GM12878 (cell line): Measurements from ENCODE around the gene HAUS6.

Source experiments
- EGR1 ChIP-seq, 2 experiments: IDR thresholded peaks; 1 replicate in 1 of 2; 2 replicates in 1 of 2; pipeline ENCODE4 v1.6.1; 2011 to 2012; ENCODE audit warnings: low read depth in 2 of 2, low read length in 2 of 2, borderline replicate concordance in 1 of 2, mild to moderate bottlenecking in 1 of 2, moderate library complexity in 1 of 2
- EP300 ChIP-seq, 2 experiments: fragments of 150-350 bp in 1 of 2; IDR thresholded peaks; 2 replicates each; pipeline ENCODE4 v1.6.1; 2011 to 2012; ENCODE audit warnings: low read depth in 2 of 2, low read length in 2 of 2, borderline replicate concordance in 1 of 2, improper control_type of control experiment in 1 of 2, inconsistent platforms in 1 of 2; ENCODE audit not compliant: control insufficient read depth in 1 of 2
- FOXM1 ChIP-seq: IDR thresholded peaks from 2 replicates; pipeline ENCODE4 v1.6.1; 2012; ENCODE audit warnings: low read depth, mild to moderate bottlenecking, inconsistent platforms, low read length, moderate library complexity
- JUND ChIP-seq: IDR thresholded peaks from 2 replicates; pipeline ENCODE4 v1.6.1; 2012; ENCODE audit warnings: low read depth, mild to moderate bottlenecking, low read length, improper control_type of control experiment, moderate library complexity
- PAX8 ChIP-seq: fragments of 450-650 bp; IDR thresholded peaks from 2 replicates; pipeline ENCODE4 v1.6.1; 2017; ENCODE audit warnings: mild to moderate bottlenecking, moderate library complexity
- POLR2A ChIP-seq: IDR thresholded peaks from 2 replicates; pipeline ENCODE4 v1.6.1; 2011; ENCODE audit warnings: low read depth, mild to moderate bottlenecking, low read length
- TF ChIP-seq, protein P1 (sequence below): IDR thresholded peaks from 2 replicates; pipeline ENCODE4 v1.6.1; 2011; ENCODE audit warnings: low read depth, mild to moderate bottlenecking, low read length, moderate library complexity, borderline replicate concordance; ENCODE audit errors: extremely low read depth
- TF ChIP-seq, protein P2 (sequence below), 3 experiments: IDR thresholded peaks in 2 of 3; conservative IDR thresholded peaks in 1 of 3; 2 replicates each; pipeline ENCODE4 v1.5.1; 2011; ENCODE audit warnings: low read depth in 3 of 3, low read length in 3 of 3, mild to moderate bottlenecking in 3 of 3, control low read depth in 2 of 3, moderate library complexity in 2 of 3, inconsistent platforms in 1 of 3, mixed read lengths in 1 of 3; ENCODE audit not compliant: control insufficient read depth in 2 of 3, insufficient read depth in 1 of 3; ENCODE audit errors: extremely low read depth in 1 of 3
- TF ChIP-seq, protein P3 (sequence below): IDR thresholded peaks from 2 replicates; pipeline ENCODE4 v1.6.1; 2012; ENCODE audit warnings: low read depth, low read length, improper control_type of control experiment

DNA sequence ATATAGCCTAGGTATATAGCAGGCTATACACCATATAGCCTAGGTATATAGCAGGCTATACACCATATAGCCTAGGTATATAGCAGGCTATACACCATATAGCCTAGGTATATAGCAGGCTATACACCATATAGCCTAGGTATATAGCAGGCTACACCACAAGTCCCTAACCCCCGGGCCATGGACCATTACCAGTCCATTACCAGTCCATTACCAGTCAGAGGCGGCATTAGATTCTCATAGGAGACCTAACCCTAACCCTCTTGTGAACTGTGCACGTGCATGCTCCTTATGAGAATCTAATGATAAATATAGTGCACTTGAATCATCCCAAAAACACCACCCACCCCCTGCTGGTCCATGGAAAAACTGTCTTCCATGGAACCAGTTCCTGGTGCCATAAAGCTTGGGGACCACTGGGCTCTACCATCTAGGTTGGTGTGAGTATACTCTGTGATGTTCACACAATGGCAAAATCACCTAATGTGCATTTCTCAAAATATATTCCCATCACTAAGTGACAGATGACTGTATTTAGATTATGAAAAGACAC is 19.9 kb upstream of the HAUS6 start:
- no peak for TF ChIP-seq FOXM1
- no peak for TF ChIP-seq JUND
- no peak for TF ChIP-seq EP300 (IDR thresholded peaks at IDR 0.05; ENCODE audit: borderline replicate concordance in 1 of 2, control insufficient read depth in 1 of 2, low read depth in 2 of 2, low read length in 2 of 2)
- TF ChIP-seq, protein P1, sequence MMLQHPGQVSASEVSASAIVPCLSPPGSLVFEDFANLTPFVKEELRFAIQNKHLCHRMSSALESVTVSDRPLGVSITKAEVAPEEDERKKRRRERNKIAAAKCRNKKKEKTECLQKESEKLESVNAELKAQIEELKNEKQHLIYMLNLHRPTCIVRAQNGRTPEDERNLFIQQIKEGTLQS: no peak
- no peak for TF ChIP-seq POLR2A
- TF ChIP-seq, protein P2, sequence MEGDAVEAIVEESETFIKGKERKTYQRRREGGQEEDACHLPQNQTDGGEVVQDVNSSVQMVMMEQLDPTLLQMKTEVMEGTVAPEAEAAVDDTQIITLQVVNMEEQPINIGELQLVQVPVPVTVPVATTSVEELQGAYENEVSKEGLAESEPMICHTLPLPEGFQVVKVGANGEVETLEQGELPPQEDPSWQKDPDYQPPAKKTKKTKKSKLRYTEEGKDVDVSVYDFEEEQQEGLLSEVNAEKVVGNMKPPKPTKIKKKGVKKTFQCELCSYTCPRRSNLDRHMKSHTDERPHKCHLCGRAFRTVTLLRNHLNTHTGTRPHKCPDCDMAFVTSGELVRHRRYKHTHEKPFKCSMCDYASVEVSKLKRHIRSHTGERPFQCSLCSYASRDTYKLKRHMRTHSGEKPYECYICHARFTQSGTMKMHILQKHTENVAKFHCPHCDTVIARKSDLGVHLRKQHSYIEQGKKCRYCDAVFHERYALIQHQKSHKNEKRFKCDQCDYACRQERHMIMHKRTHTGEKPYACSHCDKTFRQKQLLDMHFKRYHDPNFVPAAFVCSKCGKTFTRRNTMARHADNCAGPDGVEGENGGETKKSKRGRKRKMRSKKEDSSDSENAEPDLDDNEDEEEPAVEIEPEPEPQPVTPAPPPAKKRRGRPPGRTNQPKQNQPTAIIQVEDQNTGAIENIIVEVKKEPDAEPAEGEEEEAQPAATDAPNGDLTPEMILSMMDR (IDR thresholded peaks at IDR 0.05 in 2 of 3, conservative IDR thresholded peaks at IDR 0.05 in 1 of 3; ENCODE audit: control insufficient read depth in 2 of 3, extremely low read depth in 1 of 3, insufficient read depth in 1 of 3, low read depth in 3 of 3, low read length in 3 of 3): no peak
- no peak for TF ChIP-seq PAX8
- TF ChIP-seq, protein P3, sequence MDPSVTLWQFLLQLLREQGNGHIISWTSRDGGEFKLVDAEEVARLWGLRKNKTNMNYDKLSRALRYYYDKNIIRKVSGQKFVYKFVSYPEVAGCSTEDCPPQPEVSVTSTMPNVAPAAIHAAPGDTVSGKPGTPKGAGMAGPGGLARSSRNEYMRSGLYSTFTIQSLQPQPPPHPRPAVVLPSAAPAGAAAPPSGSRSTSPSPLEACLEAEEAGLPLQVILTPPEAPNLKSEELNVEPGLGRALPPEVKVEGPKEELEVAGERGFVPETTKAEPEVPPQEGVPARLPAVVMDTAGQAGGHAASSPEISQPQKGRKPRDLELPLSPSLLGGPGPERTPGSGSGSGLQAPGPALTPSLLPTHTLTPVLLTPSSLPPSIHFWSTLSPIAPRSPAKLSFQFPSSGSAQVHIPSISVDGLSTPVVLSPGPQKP: no peak
- TF ChIP-seq EGR1 (IDR thresholded peaks at IDR 0.05; ENCODE audit: borderline replicate concordance in 1 of 2, low read depth in 2 of 2, low read length in 2 of 2): no peak
